HG02973 (cell line): ENCODE results near the gene CADM1.
A peak's percentile ranks its signal among the peaks of the same experiment; 100 is the strongest.

Source experiments
- ATAC-seq: cut with Tn5 transposase; IDR thresholded peaks from one replicate; pipeline ENCODE4 v1.9.1; 2021; ENCODE audit warnings: moderate library complexity; ENCODE audit not compliant: unreplicated experiment

Gene CADM1

GRCh38 chr11:115132436-115133228 lies 371.6 kb downstream of the CADM1 start:
- no peak for ATAC-seq

GRCh38 chr11:115129473-115130289 lies 374.5 kb downstream of the CADM1 start:
- no peak for ATAC-seq

GRCh38 chr11:115128226-115128625 lies 376.0 kb downstream of the CADM1 start:
- ATAC-seq: no peak

- ATAC-seq: no peak
Measured at GRCh38 chr11:115127790-115128189, 376.4 kb downstream of the CADM1 start.

GRCh38 chr11:115126515-115127208 lies 377.6 kb downstream of the CADM1 start:
- peak; percentile 83 for ATAC-seq

GRCh38 chr11:115126092-115126491 lies 378.1 kb downstream of the CADM1 start:
- peak; percentile 27 for ATAC-seq

GRCh38 chr11:115124786-115125185 lies 379.4 kb downstream of the CADM1 start:
- no peak for ATAC-seq

GRCh38 chr11:115123641-115124040 lies 380.6 kb downstream of the CADM1 start:
- ATAC-seq: no peak

- ATAC-seq: no peak
Measured at GRCh38 chr11:115122274-115122673, 381.9 kb downstream of the CADM1 start.
